ENCODE data around the gene RHOT1. TPM values are rescaled to one million over a fixed set of nuclear protein-coding genes. Genes with fewer than 3 reads are reported as not detected.
"Not testable (repeated sequence)": the region's sequence is repeated elsewhere in the genome, so short reads cannot be mapped to it uniquely, and the experiment has no call there.

RHOT1 gene
- 10 to 100 TPM; 60.8 to 97.6 (median 72.7) TPM for total RNA-seq

DNA sequence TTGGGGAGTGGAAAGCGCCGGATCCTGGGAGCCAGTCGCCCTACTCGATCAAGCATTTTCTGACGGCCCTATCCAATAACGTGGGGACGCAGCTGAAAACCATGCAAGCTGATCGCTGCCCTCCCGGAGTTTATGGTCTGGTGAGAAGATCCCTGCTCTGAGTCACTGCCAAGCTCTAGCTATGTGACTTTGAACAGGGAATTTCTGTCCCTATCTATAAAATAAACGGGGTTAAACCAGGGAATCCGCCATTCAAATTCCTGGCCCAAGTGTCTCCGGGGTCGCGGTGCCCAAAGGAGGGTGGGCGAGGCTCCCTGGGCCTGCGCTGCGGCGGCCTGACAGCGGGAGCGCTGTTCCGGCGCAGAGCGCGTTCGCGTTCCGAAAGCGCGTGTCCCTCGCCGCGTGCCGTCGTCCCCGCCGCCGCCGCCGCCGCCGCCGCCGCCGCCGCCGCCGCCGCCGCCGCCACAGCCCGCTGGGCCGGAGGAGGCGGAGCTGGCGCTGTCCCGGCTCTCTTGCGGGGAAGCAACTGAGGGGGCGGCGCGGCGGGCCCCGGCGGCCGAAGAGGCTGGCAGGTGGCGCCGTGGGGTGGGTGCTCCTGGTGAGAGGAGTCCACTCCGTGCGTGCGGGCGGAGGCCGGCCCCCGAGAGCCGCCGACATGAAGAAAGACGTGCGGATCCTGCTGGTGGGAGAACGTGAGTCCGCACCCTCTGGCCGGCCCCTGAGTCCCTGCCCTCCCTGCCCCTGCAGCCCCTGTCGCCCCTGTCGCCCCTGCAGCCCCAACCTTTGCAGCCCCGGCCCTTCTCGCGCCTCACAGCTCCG, at the start of gene RHOT1:
Gene RHOT1 (plus strand): TSS at position 465 of the 819 bp plus-strand sequence. CDS start 191 bp downstream, at position 656.
- H3K4me3 ChIP-seq (ENCODE audit: low read depth, poor library complexity, severe bottlenecking), result peak within 1 kb of the TSS; percentile 99
- TF ChIP-seq, protein P1, sequence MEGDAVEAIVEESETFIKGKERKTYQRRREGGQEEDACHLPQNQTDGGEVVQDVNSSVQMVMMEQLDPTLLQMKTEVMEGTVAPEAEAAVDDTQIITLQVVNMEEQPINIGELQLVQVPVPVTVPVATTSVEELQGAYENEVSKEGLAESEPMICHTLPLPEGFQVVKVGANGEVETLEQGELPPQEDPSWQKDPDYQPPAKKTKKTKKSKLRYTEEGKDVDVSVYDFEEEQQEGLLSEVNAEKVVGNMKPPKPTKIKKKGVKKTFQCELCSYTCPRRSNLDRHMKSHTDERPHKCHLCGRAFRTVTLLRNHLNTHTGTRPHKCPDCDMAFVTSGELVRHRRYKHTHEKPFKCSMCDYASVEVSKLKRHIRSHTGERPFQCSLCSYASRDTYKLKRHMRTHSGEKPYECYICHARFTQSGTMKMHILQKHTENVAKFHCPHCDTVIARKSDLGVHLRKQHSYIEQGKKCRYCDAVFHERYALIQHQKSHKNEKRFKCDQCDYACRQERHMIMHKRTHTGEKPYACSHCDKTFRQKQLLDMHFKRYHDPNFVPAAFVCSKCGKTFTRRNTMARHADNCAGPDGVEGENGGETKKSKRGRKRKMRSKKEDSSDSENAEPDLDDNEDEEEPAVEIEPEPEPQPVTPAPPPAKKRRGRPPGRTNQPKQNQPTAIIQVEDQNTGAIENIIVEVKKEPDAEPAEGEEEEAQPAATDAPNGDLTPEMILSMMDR (IDR thresholded peaks at IDR 0.05), result peak in 1 of 3 donors; percentile 54
- no peak for TF ChIP-seq POLR2A (IDR thresholded peaks at IDR 0.05)
- WGBS, 2 donors, result 0% methylated on average over 25 to 75 of the region's 84 CpGs
- intact Hi-C loops (cut with DNase I; ENCODE audit: low total_unique reads), result no loop called here
- peak; percentile 59 to 94 for DNase-seq (ENCODE audit: low spot score in 2 of 2)

DNA sequence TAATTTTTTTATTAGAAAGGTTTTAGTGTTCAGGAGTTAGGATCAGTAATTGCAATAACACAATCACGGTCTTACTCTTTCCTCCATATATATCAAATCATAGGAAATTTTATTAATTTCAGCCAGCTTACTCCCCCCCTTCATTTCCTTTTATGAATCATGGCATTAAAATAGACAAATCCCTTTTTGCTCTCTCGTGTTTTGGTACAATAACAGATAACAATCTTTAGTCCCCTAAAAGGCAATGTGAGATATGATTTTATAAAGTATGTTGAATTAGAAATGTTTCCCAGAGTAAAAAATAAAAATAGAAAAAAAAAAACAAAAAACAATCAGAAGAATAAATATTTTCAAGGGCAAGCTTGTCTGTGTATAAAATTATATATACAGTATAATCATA, 42.6 kb upstream of the RHOT1 start:
- TF ChIP-seq, protein P1 (IDR thresholded peaks at IDR 0.05), result no peak
- no peak for TF ChIP-seq POLR2A (IDR thresholded peaks at IDR 0.05)
- no peak for DNase-seq (ENCODE audit: low spot score in 2 of 2)
- no peak overlapping the region for H3K4me3 ChIP-seq (ENCODE audit: low read depth, poor library complexity, severe bottlenecking)
- 67 to 69% methylated on average over 2 of the region's 2 CpGs for WGBS, 2 donors
- intact Hi-C loops (cut with DNase I; ENCODE audit: low total_unique reads), result no loop called here

DNA sequence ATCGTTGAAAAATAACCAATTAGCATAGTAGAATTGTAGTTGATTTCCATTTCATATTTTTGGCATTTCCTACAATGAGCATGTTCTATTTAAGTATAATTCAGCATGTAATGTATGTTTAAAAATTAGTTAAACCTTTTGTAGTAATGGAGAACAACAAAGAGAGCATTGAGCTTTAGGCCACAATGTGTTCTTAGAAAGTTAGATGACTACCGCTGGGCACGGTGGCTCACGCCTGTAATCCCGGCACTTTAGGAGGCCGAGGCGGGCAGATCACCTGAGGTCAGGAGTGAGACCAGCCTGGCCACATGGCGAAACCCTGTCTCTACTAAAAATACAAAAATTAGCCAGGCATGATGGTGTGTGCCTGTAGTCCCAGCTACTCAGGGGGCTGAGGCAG, 42.0 kb upstream of the RHOT1 start:
- DNase-seq (ENCODE audit: low spot score in 2 of 2); intact Hi-C loops (cut with DNase I; ENCODE audit: low total_unique reads); H3K4me3 ChIP-seq (ENCODE audit: low read depth, poor library complexity, severe bottlenecking): not testable (repeated sequence)
- 77 to 81% methylated on average over 8 of the region's 8 CpGs for WGBS, 2 donors

DNA sequence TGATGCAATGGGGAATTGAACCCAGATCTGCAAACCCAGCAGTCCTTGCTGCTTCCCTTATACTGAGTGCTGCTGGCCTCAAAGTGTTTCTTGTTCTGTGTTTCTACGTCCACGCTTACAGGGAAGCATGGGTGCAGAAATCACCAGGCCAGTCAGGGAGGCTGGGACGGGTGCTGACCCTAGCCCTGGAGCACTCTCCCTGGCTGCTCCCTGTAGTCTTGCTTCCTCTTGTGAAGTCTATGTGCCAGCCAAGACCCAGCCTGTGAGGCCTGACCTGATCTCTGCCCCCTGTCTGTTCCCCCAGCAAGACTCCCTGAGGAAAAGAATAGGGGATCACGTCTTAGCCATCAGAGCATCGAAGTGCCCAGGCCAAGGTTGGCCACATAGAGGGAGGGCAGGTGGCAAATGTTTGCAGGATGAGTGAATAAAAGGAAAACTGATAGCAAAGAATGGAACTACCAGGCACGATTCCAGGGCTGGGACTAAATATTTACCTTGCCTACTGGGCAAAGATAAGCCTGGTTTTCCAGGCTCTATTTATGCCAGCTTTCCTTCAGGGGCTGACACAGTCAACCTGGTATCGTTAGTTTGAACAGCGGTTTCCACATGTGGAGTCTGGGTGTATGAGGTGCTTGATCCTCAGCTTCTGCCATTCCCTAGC, 41.2 kb upstream of the RHOT1 start:
- intact Hi-C loops (cut with DNase I; ENCODE audit: low total_unique reads), result no loop called here
- no peak for DNase-seq (ENCODE audit: low spot score in 2 of 2)
- no peak overlapping the region for H3K4me3 ChIP-seq (ENCODE audit: low read depth, poor library complexity, severe bottlenecking)
- TF ChIP-seq POLR2A (IDR thresholded peaks at IDR 0.05), result no peak
- TF ChIP-seq, protein P1 (IDR thresholded peaks at IDR 0.05), result no peak
- WGBS, 2 donors, result 68 to 73% methylated on average over 8 of the region's 8 CpGs

DNA sequence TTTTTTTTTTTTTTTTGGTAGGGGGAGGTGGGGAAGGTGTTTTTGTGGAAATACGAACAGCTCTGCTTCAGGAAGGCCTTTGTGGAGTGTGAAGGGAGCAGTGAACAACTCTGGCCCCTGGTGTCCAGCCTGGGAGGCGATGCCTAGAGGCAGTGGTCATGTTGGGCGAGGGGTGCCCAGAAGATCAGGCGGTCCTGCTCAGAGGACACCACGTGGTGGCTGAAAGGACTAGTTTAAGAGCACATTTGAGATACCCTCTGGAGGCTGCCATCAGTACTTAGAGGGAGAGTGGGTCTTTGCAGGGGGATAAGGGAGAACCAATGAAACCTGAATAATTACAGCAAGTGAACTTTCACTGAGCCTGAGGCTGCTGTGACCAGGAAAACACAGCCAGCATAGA, 40.1 kb upstream of the RHOT1 start:
- TF ChIP-seq, protein P1 (IDR thresholded peaks at IDR 0.05), result no peak
- no peak for TF ChIP-seq POLR2A (IDR thresholded peaks at IDR 0.05)
- DNase-seq (ENCODE audit: low spot score in 2 of 2), result no peak
- intact Hi-C loops (cut with DNase I; ENCODE audit: low total_unique reads), result no loop called here
- 87 to 94% methylated on average over 5 of the region's 5 CpGs for WGBS, 2 donors
- H3K4me3 ChIP-seq (ENCODE audit: low read depth, poor library complexity, severe bottlenecking), result no peak overlapping the region

DNA sequence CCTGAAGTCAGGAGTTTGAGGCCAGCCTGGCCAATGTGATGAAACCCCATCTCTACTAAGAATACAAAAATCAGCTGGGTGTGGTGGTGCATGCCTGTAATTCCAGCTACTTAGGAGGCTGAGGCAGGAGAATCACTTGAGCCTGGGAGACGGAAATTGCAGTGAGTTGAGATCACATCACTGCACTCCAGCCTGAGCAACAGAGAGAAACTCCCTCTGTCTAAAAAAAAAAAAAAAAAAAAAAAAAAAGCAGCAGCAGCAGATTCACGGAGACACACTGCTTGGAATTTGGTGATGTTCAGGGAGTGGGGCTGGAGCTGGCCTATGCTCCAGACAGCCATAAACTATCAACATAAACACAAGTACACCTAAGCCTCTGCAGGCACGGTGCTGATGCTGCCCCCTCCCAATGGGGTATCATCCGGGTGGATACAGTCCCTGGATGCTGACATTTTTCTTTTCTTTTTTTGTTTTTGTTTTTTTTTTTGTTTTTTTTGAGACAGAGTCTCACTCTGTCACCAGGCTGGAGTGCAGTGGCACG, 39.6 kb upstream of the RHOT1 start:
- H3K4me3 ChIP-seq (ENCODE audit: low read depth, poor library complexity, severe bottlenecking), result no peak overlapping the region
- DNase-seq (ENCODE audit: low spot score in 2 of 2), result no peak
- intact Hi-C loops (cut with DNase I; ENCODE audit: low total_unique reads), result no loop called here
- whole genome bisulfite sequencing, 2 donors, result 81 to 92% methylated on average over 5 of the region's 5 CpGs
- TF ChIP-seq, protein P1 (IDR thresholded peaks at IDR 0.05), result no peak
- TF ChIP-seq POLR2A (IDR thresholded peaks at IDR 0.05), result no peak

Data from lower leg skin (tissue), 4 donors.